DND-41 (cell line): ENCODE measurements around the gene TNMD.

Source experiments
- EZH2 ChIP-seq: IDR thresholded peaks from 3 replicates; pipeline ENCODE4 v1.6.1; 2012; ENCODE audit warnings: borderline replicate concordance, low read depth, mild to moderate bottlenecking, moderate library complexity, low read length, inconsistent platforms; ENCODE audit not compliant: severe bottlenecking
- TF ChIP-seq, protein P1 (sequence below): IDR thresholded peaks from 2 replicates; pipeline ENCODE4 v1.5.1; 2012; ENCODE audit warnings: borderline replicate concordance, low read length, moderate library complexity, mild to moderate bottlenecking; ENCODE audit not compliant: poor library complexity, severe bottlenecking; ENCODE audit errors: extremely low read depth

DNA sequence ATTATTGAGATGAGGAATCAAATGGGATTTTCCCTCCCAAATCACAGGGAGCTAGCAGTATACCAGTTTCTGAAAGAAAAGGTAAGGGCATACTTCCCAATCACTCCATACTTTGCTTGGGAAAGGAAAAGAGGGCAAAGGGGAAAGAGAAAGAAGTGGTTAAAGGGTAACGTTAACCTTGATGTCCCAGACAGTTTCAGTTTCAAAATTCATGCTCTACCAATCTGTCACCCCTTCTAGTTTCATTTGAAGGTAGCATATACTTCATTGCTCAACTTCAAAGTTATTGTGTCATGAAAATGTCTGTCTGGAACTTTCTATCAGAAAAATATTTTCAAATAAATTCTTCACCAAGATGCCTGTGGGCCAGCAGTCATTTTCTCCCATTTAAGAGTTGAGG is 16.0 kb downstream of the TNMD start:
- TF ChIP-seq, protein P1, sequence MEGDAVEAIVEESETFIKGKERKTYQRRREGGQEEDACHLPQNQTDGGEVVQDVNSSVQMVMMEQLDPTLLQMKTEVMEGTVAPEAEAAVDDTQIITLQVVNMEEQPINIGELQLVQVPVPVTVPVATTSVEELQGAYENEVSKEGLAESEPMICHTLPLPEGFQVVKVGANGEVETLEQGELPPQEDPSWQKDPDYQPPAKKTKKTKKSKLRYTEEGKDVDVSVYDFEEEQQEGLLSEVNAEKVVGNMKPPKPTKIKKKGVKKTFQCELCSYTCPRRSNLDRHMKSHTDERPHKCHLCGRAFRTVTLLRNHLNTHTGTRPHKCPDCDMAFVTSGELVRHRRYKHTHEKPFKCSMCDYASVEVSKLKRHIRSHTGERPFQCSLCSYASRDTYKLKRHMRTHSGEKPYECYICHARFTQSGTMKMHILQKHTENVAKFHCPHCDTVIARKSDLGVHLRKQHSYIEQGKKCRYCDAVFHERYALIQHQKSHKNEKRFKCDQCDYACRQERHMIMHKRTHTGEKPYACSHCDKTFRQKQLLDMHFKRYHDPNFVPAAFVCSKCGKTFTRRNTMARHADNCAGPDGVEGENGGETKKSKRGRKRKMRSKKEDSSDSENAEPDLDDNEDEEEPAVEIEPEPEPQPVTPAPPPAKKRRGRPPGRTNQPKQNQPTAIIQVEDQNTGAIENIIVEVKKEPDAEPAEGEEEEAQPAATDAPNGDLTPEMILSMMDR: no peak
- TF ChIP-seq EZH2: no peak
